GM18870 (cell line): Measurements from ENCODE around the gene CCDC86.

ENCODE experiments used
- ATAC-seq: cut with Tn5 transposase; IDR thresholded peaks from one replicate; pipeline ENCODE4 v1.9.1; 2021; ENCODE audit warnings: moderate library complexity; ENCODE audit not compliant: unreplicated experiment

CCDC86 gene

GRCh38 chr11:60868682-60869450 is 27.0 kb downstream of the CCDC86 start:
- no peak for ATAC-seq

- no peak for ATAC-seq
Measured at GRCh38 chr11:60869451-60869825, 27.5 kb downstream of the CCDC86 start.

GRCh38 chr11:60870276-60870675 is 28.4 kb downstream of the CCDC86 start:
- ATAC-seq, result no peak

GRCh38 chr11:60870733-60871377 is 28.9 kb downstream of the CCDC86 start:
- no peak for ATAC-seq

- ATAC-seq, result no peak
Measured at GRCh38 chr11:60871378-60872061, 29.6 kb downstream of the CCDC86 start.

- ATAC-seq, result no peak
Measured at GRCh38 chr11:60872124-60872960, 30.4 kb downstream of the CCDC86 start.

GRCh38 chr11:60872961-60873524 is 31.1 kb downstream of the CCDC86 start:
- no peak for ATAC-seq

- no peak for ATAC-seq
Measured at GRCh38 chr11:60873533-60873932, 31.6 kb downstream of the CCDC86 start.

- ATAC-seq, result no peak
Measured at GRCh38 chr11:60874421-60875365, 32.8 kb downstream of the CCDC86 start.

GRCh38 chr11:60875366-60876167 is 33.7 kb downstream of the CCDC86 start:
- ATAC-seq, result no peak

GRCh38 chr11:60876168-60876485 is 34.2 kb downstream of the CCDC86 start:
- ATAC-seq, result no peak

GRCh38 chr11:60878245-60879101 is 36.6 kb downstream of the CCDC86 start:
- no peak for ATAC-seq

- ATAC-seq, result no peak
Measured at GRCh38 chr11:60879104-60879503, 37.2 kb downstream of the CCDC86 start.

GRCh38 chr11:60879971-60880588 is 38.2 kb downstream of the CCDC86 start:
- no peak for ATAC-seq

GRCh38 chr11:60880643-60881282 is 38.9 kb downstream of the CCDC86 start:
- ATAC-seq, result no peak

- no peak for ATAC-seq
Measured at GRCh38 chr11:60887556-60887955, 45.6 kb downstream of the CCDC86 start.

- no peak for ATAC-seq
Measured at GRCh38 chr11:60889869-60890311, 48.0 kb downstream of the CCDC86 start.
